ENCODE measurements around the gene PSMB2.

Gene PSMB2

DNA sequence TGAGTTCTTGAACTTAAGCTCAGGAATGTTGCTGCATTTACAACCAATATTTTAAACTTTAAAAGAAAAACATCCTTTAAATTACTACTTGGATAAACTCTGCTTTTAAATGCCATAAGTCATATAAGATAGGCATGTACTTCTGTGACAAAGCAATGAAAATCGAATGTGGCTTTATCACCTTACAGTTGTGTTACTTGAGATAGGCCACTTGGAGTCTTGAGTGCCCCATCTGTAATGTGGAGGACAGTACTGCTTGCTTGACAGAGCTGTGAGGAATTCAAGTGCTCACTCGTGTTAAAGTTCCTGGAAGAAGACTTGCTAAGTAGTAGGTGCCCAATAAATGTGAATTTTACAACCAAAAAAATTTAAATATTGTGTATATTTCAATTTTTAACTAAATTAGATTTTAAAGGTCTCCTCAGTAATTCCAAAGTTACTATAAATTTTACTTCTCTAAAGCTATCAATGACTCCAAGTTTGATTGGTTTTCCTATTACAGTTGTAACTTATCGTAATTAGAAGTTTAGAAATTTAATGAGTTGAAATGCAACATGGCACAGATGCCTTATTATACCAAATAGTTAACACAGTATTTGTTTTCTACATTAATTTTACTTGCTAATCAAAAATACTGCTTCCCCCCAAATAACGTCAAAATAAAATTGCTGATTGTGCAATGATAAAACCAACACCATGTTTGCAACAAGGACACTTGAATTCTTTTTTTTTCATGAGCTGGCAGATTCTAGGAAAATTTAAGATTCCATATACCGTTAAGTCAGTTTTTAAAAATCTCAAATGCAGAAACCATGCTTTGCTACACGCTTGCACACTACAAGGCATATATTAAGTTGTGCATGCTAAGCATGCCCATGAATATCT is 21.8 kb downstream of the PSMB2 start:
- no peak overlapping the region for H3K4me3 Mint-ChIP-seq

GRCh38 chr1:35615440-35615839 is 25.9 kb downstream of the PSMB2 start:
- H3K4me3 Mint-ChIP-seq, result no peak overlapping the region
- H3K27ac Mint-ChIP-seq, result no peak overlapping the region
- H3K36me3 Mint-ChIP-seq, result peaks cover 85% of the 10 kb centered on the region

More for the DNA sequence above, 21.8 kb downstream of the PSMB2 start:
- Mint-ChIP-seq H3K36me3 (peaks cover 89% of the 10 kb centered on the region), H3K4me1 (peaks cover 16% of the 10 kb centered on the region), H3K27ac (peak overlapping the region; percentile 26), H3K9me3 (no peaks in the 10 kb centered on the region)
- ATAC-seq, result no peak
- no peak for DNase-seq (ENCODE audit: low spot score in 2 of 2)

DNA sequence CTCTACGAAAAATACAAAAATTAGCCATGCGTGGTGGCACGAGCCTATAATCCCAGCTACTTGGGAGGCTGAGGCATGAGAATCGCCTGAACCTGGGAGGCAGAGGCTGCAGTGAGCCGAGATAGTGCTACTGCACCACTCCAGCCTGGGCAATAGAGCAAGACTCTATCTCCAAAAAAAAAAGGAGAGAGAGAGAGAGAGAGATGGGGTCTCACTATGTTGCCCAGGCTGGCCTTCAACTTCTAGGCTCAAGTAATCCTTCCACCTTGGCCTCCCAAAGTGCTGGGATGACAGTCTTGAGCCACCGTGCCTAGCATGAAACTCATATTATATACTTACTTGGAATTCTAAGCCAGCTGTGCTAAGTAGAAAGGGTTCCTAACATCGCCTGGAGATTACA is 29.7 kb downstream of the PSMB2 start:
- Mint-ChIP-seq H3K9me3 (no peaks in the 10 kb centered on the region), H3K27ac (no peak overlapping the region)

More at GRCh38 chr1:35615440-35615839, 25.9 kb downstream of the PSMB2 start:
- no peaks in the 10 kb centered on the region for H3K9me3 Mint-ChIP-seq
- peaks cover 16% of the 10 kb centered on the region for H3K4me1 Mint-ChIP-seq
- DNase-seq (ENCODE audit: low spot score in 2 of 2) (no peak), ATAC-seq (no peak)

DNA sequence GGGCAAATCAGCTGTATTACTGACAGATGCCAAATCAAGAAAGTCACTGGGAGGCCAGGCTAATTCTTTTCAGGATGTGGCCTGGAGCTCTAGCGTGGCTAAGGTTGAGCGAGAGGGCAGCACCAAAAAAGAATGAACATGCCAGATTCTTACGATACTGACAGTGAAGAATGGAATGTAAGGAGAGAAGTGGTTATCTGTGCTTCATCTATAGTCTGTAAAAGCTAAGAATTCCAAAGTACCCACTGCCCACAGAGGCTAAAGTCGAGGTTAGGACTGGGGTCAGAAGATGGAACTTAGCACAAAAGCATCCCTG is 35.5 kb downstream of the PSMB2 start:
- DNase-seq (ENCODE audit: low spot score in 2 of 2), result no peak
- Mint-ChIP-seq H3K36me3 (peaks cover 97% of the 10 kb centered on the region), H3K4me1 (peaks cover 8% of the 10 kb centered on the region), H3K27ac (peak overlapping the region; percentile 78), H3K9me3 (no peaks in the 10 kb centered on the region), H3K4me3 (no peak overlapping the region)
- no peak for ATAC-seq

More for the DNA sequence above, 29.7 kb downstream of the PSMB2 start:
- Mint-ChIP-seq H3K4me1 (peaks cover 14% of the 10 kb centered on the region), H3K4me3 (no peak overlapping the region), H3K36me3 (peaks cover 89% of the 10 kb centered on the region)
- DNase-seq (ENCODE audit: low spot score in 2 of 2) (no peak), ATAC-seq (no peak)

GRCh38 chr1:35605071-35605866 is 36.1 kb downstream of the PSMB2 start:
- Mint-ChIP-seq H3K4me3 (no peak overlapping the region), H3K36me3 (peaks cover 97% of the 10 kb centered on the region), H3K4me1 (peaks cover 8% of the 10 kb centered on the region), H3K27ac (peak overlapping the region; percentile 78), H3K9me3 (no peaks in the 10 kb centered on the region)
- no peak for ATAC-seq
- no peak for DNase-seq (ENCODE audit: low spot score in 2 of 2)

GRCh38 chr1:35603941-35604340 is 37.4 kb downstream of the PSMB2 start:
- no peak for DNase-seq (ENCODE audit: low spot score in 2 of 2)
- ATAC-seq, result no peak
- Mint-ChIP-seq H3K27ac (no peak overlapping the region), H3K4me1 (peaks cover 8% of the 10 kb centered on the region), H3K4me3 (no peak overlapping the region), H3K36me3 (peaks cover 97% of the 10 kb centered on the region), H3K9me3 (no peaks in the 10 kb centered on the region)

GRCh38 chr1:35603468-35603867 is 37.9 kb downstream of the PSMB2 start:
- no peaks in the 10 kb centered on the region for H3K9me3 Mint-ChIP-seq
- H3K4me3 Mint-ChIP-seq, result no peak overlapping the region
- peaks cover 97% of the 10 kb centered on the region for H3K36me3 Mint-ChIP-seq
- ATAC-seq (no peak), DNase-seq (ENCODE audit: low spot score in 2 of 2) (no peak)
- H3K27ac Mint-ChIP-seq, result no peak overlapping the region
- peaks cover 8% of the 10 kb centered on the region for H3K4me1 Mint-ChIP-seq

GRCh38 chr1:35600593-35600992 is 40.7 kb downstream of the PSMB2 start:
- Mint-ChIP-seq H3K9me3 (no peaks in the 10 kb centered on the region), H3K4me1 (no peaks in the 10 kb centered on the region), H3K4me3 (no peak overlapping the region), H3K36me3 (peaks cover 68% of the 10 kb centered on the region), H3K27ac (no peak overlapping the region)
- no peak for DNase-seq (ENCODE audit: low spot score in 2 of 2)
- no peak for ATAC-seq

DNA sequence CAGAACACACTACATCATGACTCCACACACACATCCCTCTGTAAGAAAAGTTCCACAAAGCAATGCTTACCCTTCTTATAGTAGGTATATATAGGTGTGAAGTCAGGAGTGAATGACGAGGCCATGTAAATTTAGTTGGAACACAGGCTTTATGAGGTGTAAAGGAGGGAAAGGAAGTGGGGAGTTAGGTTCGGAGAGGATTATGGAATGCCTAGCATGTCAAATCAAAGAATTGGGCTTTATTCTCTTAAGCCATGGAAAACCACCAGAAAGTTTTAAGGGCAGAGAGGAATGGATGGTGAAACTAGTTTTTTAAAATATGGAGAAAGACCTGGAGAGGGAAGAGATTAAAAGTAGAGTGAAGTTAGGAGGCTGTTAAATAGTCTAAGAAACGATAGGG is 41.9 kb downstream of the PSMB2 start:
- no peak overlapping the region for H3K27ac Mint-ChIP-seq
- H3K36me3 Mint-ChIP-seq, result peaks cover 59% of the 10 kb centered on the region

GRCh38 chr1:35598895-35599294 is 42.4 kb downstream of the PSMB2 start:
- Mint-ChIP-seq H3K27ac (no peak overlapping the region), H3K4me3 (no peak overlapping the region), H3K36me3 (peaks cover 54% of the 10 kb centered on the region), H3K9me3 (no peaks in the 10 kb centered on the region), H3K4me1 (no peaks in the 10 kb centered on the region)
- DNase-seq (ENCODE audit: low spot score in 2 of 2) (no peak), ATAC-seq (no peak)

More for the DNA sequence above, 41.9 kb downstream of the PSMB2 start:
- ATAC-seq, result no peak
- no peaks in the 10 kb centered on the region for H3K4me1 Mint-ChIP-seq
- no peak overlapping the region for H3K4me3 Mint-ChIP-seq
- DNase-seq (ENCODE audit: low spot score in 2 of 2), result no peak
- H3K9me3 Mint-ChIP-seq, result no peaks in the 10 kb centered on the region

GRCh38 chr1:35597870-35598269 is 43.5 kb downstream of the PSMB2 start:
- Mint-ChIP-seq H3K27ac (no peak overlapping the region), H3K9me3 (no peaks in the 10 kb centered on the region), H3K36me3 (peaks cover 46% of the 10 kb centered on the region), H3K4me3 (no peak overlapping the region), H3K4me1 (peaks cover 7% of the 10 kb centered on the region)
- no peak for DNase-seq (ENCODE audit: low spot score in 2 of 2)
- ATAC-seq, result no peak

DNA sequence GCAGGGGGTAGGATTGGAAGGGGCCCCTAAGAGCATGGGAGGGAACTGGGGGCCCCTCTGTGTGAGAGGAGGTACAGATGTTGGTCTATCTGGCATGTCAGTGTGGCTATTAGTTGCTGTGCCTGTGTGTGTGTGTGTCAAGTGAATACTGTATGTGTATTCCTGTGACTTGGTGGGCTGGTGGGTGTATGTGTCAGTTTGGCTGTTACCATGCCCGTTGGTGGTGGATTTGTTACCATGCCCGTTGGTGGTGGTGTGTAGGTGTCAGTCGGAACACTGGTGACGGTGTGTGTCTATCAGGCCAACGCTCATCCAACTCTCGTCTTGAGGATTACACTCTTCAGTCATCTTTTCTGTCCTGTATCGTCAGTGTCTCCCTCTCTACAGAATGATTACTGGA is 45.6 kb downstream of the PSMB2 start:
- H3K36me3 Mint-ChIP-seq, result peaks cover 28% of the 10 kb centered on the region
- H3K27ac Mint-ChIP-seq, result peak overlapping the region; percentile 75
- peaks cover 11% of the 10 kb centered on the region for H3K4me1 Mint-ChIP-seq
- ATAC-seq (no peak), DNase-seq (ENCODE audit: low spot score in 2 of 2) (no peak)
- H3K4me3 Mint-ChIP-seq, result no peak overlapping the region
- no peaks in the 10 kb centered on the region for H3K9me3 Mint-ChIP-seq

DNA sequence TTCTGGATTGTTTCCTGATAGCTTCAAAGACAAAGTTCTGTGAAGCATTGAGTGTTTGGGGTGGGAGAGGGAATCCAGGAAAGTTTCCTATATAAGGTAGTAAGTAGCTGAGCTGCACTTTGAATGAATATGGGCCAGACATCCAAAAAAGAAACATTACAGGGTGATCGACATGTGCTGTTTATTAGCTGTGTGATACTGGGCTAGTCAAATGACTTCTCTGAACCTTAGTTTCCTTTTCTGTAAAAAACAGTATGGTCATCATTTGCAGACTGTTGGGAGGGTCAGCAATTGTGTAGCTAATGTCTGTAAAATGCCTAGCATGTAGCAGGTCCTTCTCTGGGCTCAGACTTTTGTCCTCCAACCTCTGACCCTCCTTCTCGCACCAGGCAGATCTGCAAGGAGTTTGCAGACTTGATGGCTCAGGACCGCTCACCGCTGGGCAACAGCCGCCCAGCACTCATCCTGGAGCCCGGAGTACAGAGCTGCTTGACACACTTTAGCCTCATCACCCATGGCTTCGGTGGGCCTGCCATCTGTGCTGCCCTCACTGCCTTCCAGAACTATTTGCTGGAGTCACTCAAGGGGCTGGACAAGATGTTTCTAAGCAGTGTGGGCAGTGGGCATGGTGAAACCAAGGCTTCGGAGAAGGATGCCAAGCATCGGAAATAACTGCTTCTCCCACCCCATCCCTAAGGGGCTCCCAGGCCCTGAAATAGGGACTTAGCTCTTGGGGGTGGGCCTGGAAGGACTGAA is 47.1 kb downstream of the PSMB2 start:
- Mint-ChIP-seq H3K36me3 (peaks cover 13% of the 10 kb centered on the region), H3K4me1 (peaks cover 20% of the 10 kb centered on the region), H3K27ac (peak overlapping the region; percentile 75), H3K4me3 (no peak overlapping the region), H3K9me3 (no peaks in the 10 kb centered on the region)
- DNase-seq (ENCODE audit: low spot score in 2 of 2) (no peak), ATAC-seq (no peak)

DNA sequence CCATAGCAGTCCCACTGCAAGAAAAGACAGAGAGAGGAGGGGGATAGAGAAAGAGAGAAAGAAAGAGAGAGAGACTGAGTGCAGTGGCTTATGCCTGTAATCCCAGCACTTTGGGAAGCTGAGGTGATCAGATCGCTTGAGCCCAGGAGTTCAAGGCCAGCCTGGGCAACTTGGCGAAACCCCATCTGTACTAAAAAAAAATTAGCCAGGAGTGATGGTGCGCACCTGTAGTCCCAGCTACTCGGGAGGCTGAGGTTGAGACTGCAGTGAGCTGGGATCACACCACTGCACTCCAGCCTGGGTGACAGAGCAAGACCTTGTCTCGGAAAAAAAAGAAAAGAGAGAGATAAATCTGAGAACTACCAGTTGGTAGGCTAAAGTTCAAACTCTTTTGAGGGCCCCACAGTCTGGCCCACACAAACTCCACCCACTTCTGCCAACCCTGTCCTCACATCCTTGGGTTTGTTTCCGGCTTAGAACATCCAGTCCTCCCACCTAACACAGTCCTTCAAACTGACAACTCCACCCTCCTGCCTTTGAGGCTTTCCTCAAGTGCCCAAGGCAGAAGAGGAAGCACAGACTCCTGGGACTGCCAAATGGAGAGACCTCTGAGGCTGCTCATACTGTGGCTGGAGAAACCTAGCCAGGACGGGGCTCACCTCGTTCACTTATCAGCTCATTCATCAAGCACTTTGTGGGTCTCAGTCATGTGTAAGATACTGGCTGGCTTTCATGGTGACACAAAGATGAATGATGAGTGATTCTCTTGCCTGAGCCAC is 48.1 kb downstream of the PSMB2 start:
- Mint-ChIP-seq H3K9me3 (no peaks in the 10 kb centered on the region), H3K4me1 (peaks cover 26% of the 10 kb centered on the region), H3K36me3 (peaks cover 6% of the 10 kb centered on the region), H3K4me3 (no peak overlapping the region), H3K27ac (peak overlapping the region; percentile 79)
- ATAC-seq (peak; percentile 66), DNase-seq (ENCODE audit: low spot score in 2 of 2) (no peak)

DNA sequence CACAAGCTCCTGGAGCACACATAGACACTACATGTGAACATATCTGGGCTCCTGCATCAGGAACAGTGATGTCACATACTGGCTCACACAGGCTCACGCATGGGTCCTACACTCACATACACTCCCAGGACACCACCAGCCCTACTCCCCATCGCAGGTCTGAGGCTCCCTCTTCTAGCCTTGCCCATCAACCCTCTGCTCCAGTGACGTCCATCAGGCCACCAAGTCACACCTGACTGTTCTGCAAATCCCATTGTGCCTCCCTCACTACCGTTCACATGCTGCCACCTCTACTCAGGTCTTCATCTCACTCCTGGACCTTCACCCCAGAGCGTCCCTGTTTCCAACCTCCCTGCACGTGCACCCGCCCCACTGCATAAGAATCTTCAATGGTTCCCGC is 50.1 kb downstream of the PSMB2 start:
- no peaks in the 10 kb centered on the region for H3K9me3 Mint-ChIP-seq
- H3K4me3 Mint-ChIP-seq, result no peak overlapping the region
- DNase-seq (ENCODE audit: low spot score in 2 of 2) (no peak), ATAC-seq (no peak)
- peaks cover 6% of the 10 kb centered on the region for H3K36me3 Mint-ChIP-seq
- no peak overlapping the region for H3K27ac Mint-ChIP-seq
- H3K4me1 Mint-ChIP-seq, result peaks cover 26% of the 10 kb centered on the region
